ENCODE measurements around the gene MRGPRX3.

The MRGPRX3 gene

GRCh38 chr11:18168372-18168771 lies 36.0 kb downstream of the MRGPRX3 start:
- DNase-seq (ENCODE audit: low read depth in 2 of 2) = no peak

- DNase-seq (ENCODE audit: low read depth in 2 of 2) = no peak
These were observed 39.1 kb downstream of the MRGPRX3 start for GRCh38 chr11:18171377-18172000.

- no peak for DNase-seq (ENCODE audit: low read depth in 2 of 2)
These were observed 40.3 kb downstream of the MRGPRX3 start, which contains the start of gene MRGPRX4 for GRCh38 chr11:18172666-18173065. TSS of gene MRGPRX4 (plus strand) at chr11:18172837. CDS start at chr11:18173257, 420 bp downstream.

- no peak for DNase-seq (ENCODE audit: low read depth in 2 of 2)
These were observed 41.0 kb downstream of the MRGPRX3 start for GRCh38 chr11:18173225-18173866.
